ENCODE results near the gene SYT7. TPM values are rescaled to one million over a fixed set of nuclear protein-coding genes. Genes with fewer than 3 reads are reported as not detected.

Gene SYT7
- total RNA-seq, 2 experiments from 2014 or later: not detected

DNA sequence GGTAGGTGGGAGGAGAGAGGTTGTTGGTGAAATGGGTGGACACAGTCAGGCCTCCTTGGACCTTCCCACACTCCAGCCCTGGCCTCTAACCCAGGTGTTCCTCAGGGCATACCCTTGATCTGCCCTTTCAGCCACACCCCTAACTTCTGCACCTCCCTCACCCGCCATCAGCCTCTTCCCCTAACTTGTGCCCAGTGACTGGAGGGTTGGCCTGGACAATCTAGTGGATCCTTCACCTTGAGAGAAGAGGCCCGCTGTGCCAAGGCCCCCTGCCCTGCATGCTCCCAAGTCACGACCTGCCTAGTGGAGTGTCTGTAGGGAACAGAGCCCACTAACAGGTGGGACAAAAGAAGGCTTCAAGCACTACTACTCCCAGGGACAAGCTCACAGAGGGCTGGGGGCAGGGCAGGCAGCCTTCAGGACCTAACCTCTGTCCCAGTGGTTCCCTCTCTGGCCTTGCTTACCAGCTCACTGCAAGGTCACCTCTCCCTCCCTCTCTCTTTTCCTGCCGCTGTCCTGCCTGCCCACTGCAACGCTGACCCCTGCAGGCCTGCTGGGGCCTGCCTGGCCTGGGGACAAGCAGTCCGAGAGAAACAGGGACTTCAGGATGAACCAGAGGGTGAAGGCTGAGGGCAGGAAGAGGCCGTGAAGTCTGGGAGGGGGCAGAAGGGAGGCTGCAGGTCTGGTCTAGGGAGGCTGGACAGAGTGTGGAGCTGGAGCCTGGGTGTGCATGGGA lies 3.3 kb downstream of the SYT7 start:
- H3K4me1 Mint-ChIP-seq (ENCODE audit: low read depth): peaks cover 9% of the 10 kb centered on the region
- no peaks in the 10 kb centered on the region for H3K9me3 Mint-ChIP-seq
- ChIA-PET POLR2A (no interaction called here), CTCF (no interaction called here)
- H3K27ac ChIP-seq (ENCODE audit: low read depth in 1 of 2, low read length in 2 of 2): no peak overlapping the region
- H3K4me3 Mint-ChIP-seq: no peak overlapping the region
- intact Hi-C loops (cut with DNase I, micrococcal nuclease): no loop called here
- H3K27ac Mint-ChIP-seq: no peak overlapping the region
- H3K9me3 ChIP-seq (ENCODE audit: control insufficient read depth in 1 of 2, insufficient read depth in 1 of 2, low read length in 2 of 2): peaks cover 0 to 12% of the 10 kb centered on the region in 2 experiments
- DNase-seq: no peak
- peaks cover 60% of the 10 kb centered on the region for H3K27me3 Mint-ChIP-seq
- TF ChIP-seq, protein P1, sequence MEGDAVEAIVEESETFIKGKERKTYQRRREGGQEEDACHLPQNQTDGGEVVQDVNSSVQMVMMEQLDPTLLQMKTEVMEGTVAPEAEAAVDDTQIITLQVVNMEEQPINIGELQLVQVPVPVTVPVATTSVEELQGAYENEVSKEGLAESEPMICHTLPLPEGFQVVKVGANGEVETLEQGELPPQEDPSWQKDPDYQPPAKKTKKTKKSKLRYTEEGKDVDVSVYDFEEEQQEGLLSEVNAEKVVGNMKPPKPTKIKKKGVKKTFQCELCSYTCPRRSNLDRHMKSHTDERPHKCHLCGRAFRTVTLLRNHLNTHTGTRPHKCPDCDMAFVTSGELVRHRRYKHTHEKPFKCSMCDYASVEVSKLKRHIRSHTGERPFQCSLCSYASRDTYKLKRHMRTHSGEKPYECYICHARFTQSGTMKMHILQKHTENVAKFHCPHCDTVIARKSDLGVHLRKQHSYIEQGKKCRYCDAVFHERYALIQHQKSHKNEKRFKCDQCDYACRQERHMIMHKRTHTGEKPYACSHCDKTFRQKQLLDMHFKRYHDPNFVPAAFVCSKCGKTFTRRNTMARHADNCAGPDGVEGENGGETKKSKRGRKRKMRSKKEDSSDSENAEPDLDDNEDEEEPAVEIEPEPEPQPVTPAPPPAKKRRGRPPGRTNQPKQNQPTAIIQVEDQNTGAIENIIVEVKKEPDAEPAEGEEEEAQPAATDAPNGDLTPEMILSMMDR (IDR thresholded peaks at IDR 0.05): no peak
- H3K4me3 ChIP-seq (ENCODE audit: low read length): no peak overlapping the region
- no peak for ATAC-seq (ENCODE audit: poor library complexity)
- H3K27me3 ChIP-seq (ENCODE audit: control insufficient read depth in 1 of 2, insufficient read depth in 2 of 2, low read length in 2 of 2): peaks cover 18 to 27% of the 10 kb centered on the region in 2 experiments
- H3K4me1 ChIP-seq (ENCODE audit: insufficient read depth, low read length): peaks cover 19% of the 10 kb centered on the region
- no peaks in the 10 kb centered on the region for H3K36me3 ChIP-seq (ENCODE audit: insufficient read depth, low read length)
- peaks cover 5% of the 10 kb centered on the region for H3K36me3 Mint-ChIP-seq (ENCODE audit: low read depth)

DNA sequence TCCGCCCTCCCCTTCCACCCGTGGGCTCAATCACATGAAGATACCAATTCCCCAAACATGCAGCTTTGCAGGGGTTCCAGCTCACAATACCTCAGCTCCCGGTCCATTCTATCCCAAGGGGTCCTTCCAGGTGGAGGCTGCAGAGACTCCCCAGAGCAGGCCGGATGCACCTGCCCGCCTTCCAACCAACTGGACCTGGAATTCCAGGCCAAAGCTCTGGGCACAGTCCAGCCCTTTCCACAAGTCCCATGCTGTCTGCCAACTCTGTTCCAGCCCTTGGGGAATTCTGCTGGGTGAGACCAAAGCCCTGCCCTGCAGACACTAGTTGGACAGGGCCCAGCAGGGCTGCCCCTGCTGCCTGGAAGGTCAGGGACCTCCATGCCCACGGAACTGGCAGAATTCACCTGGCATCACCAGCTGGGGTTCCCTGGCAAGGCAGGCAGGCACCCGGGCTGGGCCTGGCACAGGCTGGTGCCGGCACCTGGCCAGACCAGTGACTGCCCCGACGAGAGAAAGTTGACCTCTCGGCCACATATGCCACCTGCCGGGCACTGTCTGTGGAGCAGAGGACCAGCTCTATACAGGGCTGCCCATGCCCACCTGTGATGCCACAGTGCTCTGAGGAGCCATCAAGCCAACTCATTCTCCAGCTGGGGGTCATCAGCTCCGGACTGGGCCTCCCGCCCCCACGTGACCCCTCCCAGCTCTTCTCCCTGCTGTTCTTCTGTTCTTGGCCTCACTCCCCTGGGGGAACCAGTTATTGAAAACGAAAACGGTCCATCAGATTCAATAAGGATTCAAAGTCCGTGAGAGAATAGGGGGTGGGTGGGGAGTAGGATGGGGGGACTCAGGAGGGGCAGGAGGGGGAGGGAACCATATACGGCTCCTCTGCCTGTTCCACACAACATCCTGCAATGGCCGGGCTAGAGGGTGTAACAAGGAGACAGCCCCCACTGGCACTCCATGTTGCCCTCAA lies 4.7 kb downstream of the SYT7 start:
- DNase-seq (no peak), ATAC-seq (ENCODE audit: poor library complexity) (no peak)
- Mint-ChIP-seq H3K9me3 (no peaks in the 10 kb centered on the region), H3K4me1 (ENCODE audit: low read depth) (no peaks in the 10 kb centered on the region), H3K36me3 (ENCODE audit: low read depth) (no peaks in the 10 kb centered on the region), H3K27ac (no peak overlapping the region), H3K27me3 (peaks cover 56% of the 10 kb centered on the region), H3K4me3 (no peak overlapping the region)
- Histone ChIP-seq H3K27me3 (ENCODE audit: control insufficient read depth in 1 of 2, insufficient read depth in 2 of 2, low read length in 2 of 2) (peaks cover 18 to 32% of the 10 kb centered on the region in 2 experiments), H3K36me3 (ENCODE audit: insufficient read depth, low read length) (no peaks in the 10 kb centered on the region), H3K4me1 (ENCODE audit: insufficient read depth, low read length) (peaks cover 12% of the 10 kb centered on the region), H3K4me3 (ENCODE audit: low read length) (no peak overlapping the region), H3K27ac (ENCODE audit: low read depth in 1 of 2, low read length in 2 of 2) (no peak overlapping the region), H3K9me3 (ENCODE audit: control insufficient read depth in 1 of 2, insufficient read depth in 1 of 2, low read length in 2 of 2) (peaks cover 0 to 12% of the 10 kb centered on the region in 2 experiments)
- intact Hi-C loops (cut with DNase I, micrococcal nuclease): no loop called here
- ChIA-PET POLR2A (no interaction called here), CTCF (interaction anchor here (1.9 kb wide), 1 partner anchor 12 kb away, joined by 4 read pairs; no protein-coding TSS in a partner anchor)
- TF ChIP-seq, protein P1 (IDR thresholded peaks at IDR 0.05): no peak

DNA sequence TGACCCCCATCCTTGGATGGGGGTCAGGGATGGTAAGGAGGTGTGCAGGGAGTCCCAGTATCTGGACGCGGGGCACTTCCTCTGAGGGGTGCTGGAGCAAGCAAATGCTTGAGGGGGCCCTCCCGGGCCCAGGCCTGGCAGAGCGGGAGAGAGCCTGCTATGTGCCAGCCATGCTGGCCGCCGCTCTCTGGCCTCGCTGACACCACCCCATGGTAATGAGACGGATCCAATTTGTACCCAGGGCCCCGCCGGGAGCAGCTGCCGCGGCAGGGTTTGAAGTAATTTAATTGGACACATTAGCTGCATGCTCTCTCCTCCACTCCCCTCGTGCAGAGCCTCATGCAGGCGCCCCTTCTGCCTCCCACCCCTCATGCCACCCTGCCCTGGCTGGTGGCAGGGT lies 6.3 kb downstream of the SYT7 start:
- H3K27me3 Mint-ChIP-seq: peaks cover 64% of the 10 kb centered on the region
- H3K9me3 Mint-ChIP-seq: no peaks in the 10 kb centered on the region
- POLR2A ChIA-PET: no interaction called here

More for the DNA sequence above, 6.3 kb downstream of the SYT7 start:
- ATAC-seq (ENCODE audit: poor library complexity) (no peak), DNase-seq (no peak)
- Histone ChIP-seq H3K36me3 (ENCODE audit: insufficient read depth, low read length) (no peaks in the 10 kb centered on the region), H3K4me3 (ENCODE audit: low read length) (no peak overlapping the region), H3K27ac (ENCODE audit: low read depth in 1 of 2, low read length in 2 of 2) (no peak overlapping the region), H3K9me3 (ENCODE audit: control insufficient read depth in 1 of 2, insufficient read depth in 1 of 2, low read length in 2 of 2) (peaks cover 0 to 15% of the 10 kb centered on the region in 2 experiments), H3K27me3 (ENCODE audit: control insufficient read depth in 1 of 2, insufficient read depth in 2 of 2, low read length in 2 of 2) (peaks cover 14 to 31% of the 10 kb centered on the region in 2 experiments), H3K4me1 (ENCODE audit: insufficient read depth, low read length) (peaks cover 2% of the 10 kb centered on the region)
- intact Hi-C loops (cut with DNase I, micrococcal nuclease): no loop called here
- no peak overlapping the region for H3K4me3 Mint-ChIP-seq
- TF ChIP-seq, protein P1 (IDR thresholded peaks at IDR 0.05): no peak
- CTCF ChIA-PET: interaction anchor here (1.9 kb wide), 1 partner anchor 13 kb away, joined by 4 read pairs; no protein-coding TSS in a partner anchor
- no peak overlapping the region for H3K27ac Mint-ChIP-seq
- H3K4me1 Mint-ChIP-seq (ENCODE audit: low read depth): no peaks in the 10 kb centered on the region
- H3K36me3 Mint-ChIP-seq (ENCODE audit: low read depth): no peaks in the 10 kb centered on the region

All from CD4-positive, alpha-beta T cell (primary cell).